Loucy (cell line): ENCODE measurements around the gene CCDC102B.

Source experiments
- H2AFZ ChIP-seq: fragments of 200-600 bp; sonication (generic); 2 replicates; pipeline ENCODE4 v1.6.0; 2016; ENCODE audit warnings: antibody characterized with exemption, mild to moderate bottlenecking, low read length, moderate library complexity
- H3F3A ChIP-seq: fragments of 200-600 bp; 2 replicates; pipeline ENCODE4 v1.6.0; 2016; ENCODE audit warnings: antibody characterized with exemption, low read depth, mild to moderate bottlenecking
- H3K27me3 ChIP-seq: fragments of 200-600 bp; sonication (generic); 2 replicates; pipeline ENCODE4 v1.6.1; 2014; ENCODE audit warnings: low read length, mild to moderate bottlenecking; ENCODE audit not compliant: insufficient read depth, poor library complexity, severe bottlenecking
- H3K36me3 ChIP-seq: fragments of 200-600 bp; sonication (generic); 2 replicates; pipeline ENCODE4 v1.6.1; 2016; ENCODE audit warnings: low read length; ENCODE audit not compliant: insufficient read depth
- H3K4me1 ChIP-seq: fragments of 200-600 bp; sonication (generic); 2 replicates; pipeline ENCODE4 v1.5.1; 2014; ENCODE audit warnings: low read length, mild to moderate bottlenecking; ENCODE audit not compliant: insufficient read depth, poor library complexity, severe bottlenecking
- H3K4me2 ChIP-seq: fragments of 200-600 bp; sonication (generic); 2 replicates; pipeline ENCODE4 v1.6.0; 2014; ENCODE audit warnings: antibody characterized with exemption, low read length, low read depth, mild to moderate bottlenecking; ENCODE audit not compliant: poor library complexity, severe bottlenecking
- H3K4me3 ChIP-seq: fragments of 200-600 bp; sonication (generic); 2 replicates; pipeline ENCODE4 v1.5.1; 2014; ENCODE audit warnings: low read length, mild to moderate bottlenecking, mixed read lengths; ENCODE audit not compliant: poor library complexity, severe bottlenecking
- H3K79me2 ChIP-seq: fragments of 200-600 bp; sonication (generic); 2 replicates; pipeline ENCODE4 v1.6.1; 2014; ENCODE audit warnings: low read length; ENCODE audit not compliant: insufficient read depth
- H3K9ac ChIP-seq: fragments of 200-600 bp; sonication (generic); 2 replicates; pipeline ENCODE4 v1.6.0; 2014; ENCODE audit warnings: mild to moderate bottlenecking, low read depth, low read length, moderate library complexity; ENCODE audit not compliant: poor library complexity, severe bottlenecking
- H3K9me2 ChIP-seq: fragments of 200-600 bp; sonication (generic); replicated peaks from 2 replicates; pipeline ENCODE4 v1.6.1; 2016; ENCODE audit warnings: low read depth, low read length, mixed read lengths
- H3K9me3 ChIP-seq: fragments of 200-600 bp; sonication (generic); 2 replicates; pipeline ENCODE4 v1.6.1; 2014; ENCODE audit warnings: mild to moderate bottlenecking, antibody characterized with exemption, low read length, low read depth; ENCODE audit not compliant: insufficient read depth
- H4K20me1 ChIP-seq: fragments of 200-600 bp; sonication (generic); 2 replicates; pipeline ENCODE4 v1.6.0; 2014; ENCODE audit warnings: antibody characterized with exemption, low read length, mild to moderate bottlenecking; ENCODE audit not compliant: insufficient read depth, poor library complexity, severe bottlenecking
- EZH2phosphoT487 ChIP-seq: fragments of 200-600 bp; IDR thresholded peaks from 2 replicates; pipeline ENCODE4 v1.6.1; 2018; ENCODE audit warnings: antibody characterized with exemption, mild to moderate bottlenecking, moderate library complexity, borderline replicate concordance
- TF ChIP-seq, protein P1 (sequence below): fragments of 200-600 bp; sonication (generic); conservative IDR thresholded peaks from 2 replicates; pipeline ENCODE4 v1.5.1; 2014; ENCODE audit warnings: mild to moderate bottlenecking, antibody characterized with exemption, low read length

CCDC102B gene

DNA sequence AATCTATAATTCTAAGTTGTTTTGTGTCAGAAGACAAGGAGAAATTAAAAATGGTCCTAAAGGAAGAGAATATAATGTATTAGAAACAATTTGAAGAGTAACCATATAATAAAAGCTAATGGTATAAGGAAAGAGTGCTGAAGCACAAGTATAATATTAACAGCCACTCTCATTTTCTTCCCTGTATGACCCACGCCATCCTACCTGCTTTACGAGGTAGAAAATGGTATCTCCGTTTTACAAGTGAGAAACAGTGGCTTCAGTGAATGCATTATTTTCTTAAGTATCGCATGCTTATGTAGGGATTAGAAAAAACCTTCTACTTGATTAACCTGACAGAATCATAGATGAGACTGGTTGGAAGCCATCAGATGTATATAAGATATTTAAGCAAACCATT is 266.2 kb downstream of the CCDC102B start:
- TF ChIP-seq, protein P1, sequence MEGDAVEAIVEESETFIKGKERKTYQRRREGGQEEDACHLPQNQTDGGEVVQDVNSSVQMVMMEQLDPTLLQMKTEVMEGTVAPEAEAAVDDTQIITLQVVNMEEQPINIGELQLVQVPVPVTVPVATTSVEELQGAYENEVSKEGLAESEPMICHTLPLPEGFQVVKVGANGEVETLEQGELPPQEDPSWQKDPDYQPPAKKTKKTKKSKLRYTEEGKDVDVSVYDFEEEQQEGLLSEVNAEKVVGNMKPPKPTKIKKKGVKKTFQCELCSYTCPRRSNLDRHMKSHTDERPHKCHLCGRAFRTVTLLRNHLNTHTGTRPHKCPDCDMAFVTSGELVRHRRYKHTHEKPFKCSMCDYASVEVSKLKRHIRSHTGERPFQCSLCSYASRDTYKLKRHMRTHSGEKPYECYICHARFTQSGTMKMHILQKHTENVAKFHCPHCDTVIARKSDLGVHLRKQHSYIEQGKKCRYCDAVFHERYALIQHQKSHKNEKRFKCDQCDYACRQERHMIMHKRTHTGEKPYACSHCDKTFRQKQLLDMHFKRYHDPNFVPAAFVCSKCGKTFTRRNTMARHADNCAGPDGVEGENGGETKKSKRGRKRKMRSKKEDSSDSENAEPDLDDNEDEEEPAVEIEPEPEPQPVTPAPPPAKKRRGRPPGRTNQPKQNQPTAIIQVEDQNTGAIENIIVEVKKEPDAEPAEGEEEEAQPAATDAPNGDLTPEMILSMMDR: no peak
- no peak for TF ChIP-seq EZH2phosphoT487
- Histone ChIP-seq H3K79me2 (no peaks in the 10 kb centered on the region), H2AFZ (no peak overlapping the region), H3K4me2 (no peak overlapping the region), H3K9me2 (no peaks in the 10 kb centered on the region), H3K4me1 (no peaks in the 10 kb centered on the region), H3K4me3 (no peak overlapping the region), H3K27me3 (no peaks in the 10 kb centered on the region), H3F3A (no peaks in the 10 kb centered on the region), H3K9me3 (0 out of 2 replicates have a peak, but pooled peaks cover 2% of the 10 kb centered on the region), H3K9ac (no peak overlapping the region), H3K36me3 (no peaks in the 10 kb centered on the region), H4K20me1 (no peaks in the 10 kb centered on the region)

DNA sequence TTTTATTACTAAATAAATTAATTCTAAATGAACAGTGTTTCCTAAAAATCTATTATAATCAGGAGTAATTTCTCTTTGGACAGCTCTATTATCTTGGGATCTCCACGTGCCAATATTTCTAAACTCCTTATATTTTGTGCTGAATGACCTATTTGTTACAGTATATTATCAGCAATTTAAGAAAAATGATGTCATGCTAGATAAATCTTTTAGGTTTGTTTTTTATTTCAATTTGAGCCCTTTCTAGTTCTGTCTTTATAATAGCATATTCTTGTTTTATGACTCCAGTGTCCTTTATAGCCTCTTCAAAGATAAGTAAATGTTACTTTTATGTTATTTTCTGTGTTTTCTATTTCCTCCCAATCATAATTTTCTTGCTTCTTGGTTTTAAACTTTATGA is 269.2 kb downstream of the CCDC102B start:
- Histone ChIP-seq H3K9ac (no peak overlapping the region), H3K4me1 (no peaks in the 10 kb centered on the region), H3K4me3 (no peak overlapping the region), H3K36me3 (no peaks in the 10 kb centered on the region), H3K79me2 (no peaks in the 10 kb centered on the region), H3K9me2 (no peaks in the 10 kb centered on the region), H3K9me3 (no peaks in the 10 kb centered on the region), H3F3A (no peaks in the 10 kb centered on the region), H4K20me1 (no peaks in the 10 kb centered on the region), H3K4me2 (no peak overlapping the region), H2AFZ (no peak overlapping the region), H3K27me3 (no peaks in the 10 kb centered on the region)
- no peak for TF ChIP-seq EZH2phosphoT487
- TF ChIP-seq, protein P1: no peak

DNA sequence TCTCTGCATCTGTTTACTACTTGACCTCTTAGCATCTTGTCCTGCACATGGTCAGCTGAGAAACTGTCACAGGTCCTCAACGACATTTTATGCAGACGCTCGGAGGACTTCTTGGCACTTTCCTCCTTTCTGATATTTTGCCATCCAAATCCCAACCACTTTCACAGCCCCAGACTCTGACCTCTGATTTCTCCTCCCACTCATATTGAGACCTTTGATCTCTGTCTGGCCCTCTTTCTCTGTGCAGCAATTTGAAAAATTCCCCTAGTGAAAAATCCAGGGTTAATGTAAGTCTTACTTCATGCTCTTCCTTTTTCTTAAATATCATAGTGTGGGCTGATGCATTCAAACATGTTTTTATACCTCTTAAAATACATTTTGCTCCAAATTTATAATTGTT is 273.8 kb downstream of the CCDC102B start:
- no peaks in the 10 kb centered on the region for H3K9me2 ChIP-seq
- no peak for TF ChIP-seq EZH2phosphoT487
- TF ChIP-seq, protein P1: no peak
- no peaks in the 10 kb centered on the region for H3K4me1 ChIP-seq
- no peaks in the 10 kb centered on the region for H3K36me3 ChIP-seq
- H3K4me3 ChIP-seq: no peak overlapping the region
- H3F3A ChIP-seq: no peaks in the 10 kb centered on the region
- H3K9ac ChIP-seq: no peak overlapping the region
- no peaks in the 10 kb centered on the region for H3K9me3 ChIP-seq
- H3K4me2 ChIP-seq: no peak overlapping the region
- H3K27me3 ChIP-seq: no peaks in the 10 kb centered on the region
- H2AFZ ChIP-seq: no peak overlapping the region
- H3K79me2 ChIP-seq: no peaks in the 10 kb centered on the region
- H4K20me1 ChIP-seq: no peaks in the 10 kb centered on the region
